ENCODE measurements around the gene SLC47A1. TPM values are rescaled to one million over a fixed set of nuclear protein-coding genes. Genes with fewer than 3 reads are reported as not detected.
A peak's percentile ranks its signal among the peaks of the same experiment; 100 is the strongest.

SLC47A1 gene
- total RNA-seq, result 10 to 100 TPM; 19.1 to 53.0 (median 39.2) TPM

GRCh38 chr17:19533718-19534561 lies at the start of gene SLC47A1:
Gene SLC47A1 (plus strand): TSS chr17:19533854. CDS start chr17:19533940, 86 bp downstream.
- H3K4me3 ChIP-seq, result peak within 1 kb of the TSS; percentile 72
- peaks cover 14% of the 10 kb centered on the region for H3K4me1 ChIP-seq
- no peaks in the 10 kb centered on the region for H3K36me3 ChIP-seq
- WGBS, result 5% methylated on average over 5 of the region's 87 CpGs
- TF ChIP-seq EP300 (IDR thresholded peaks at IDR 0.05) (no peak), POLR2AphosphoS5 (IDR thresholded peaks at IDR 0.05) (no peak), POLR2A (IDR thresholded peaks at IDR 0.05) (no peak), CTCF (IDR thresholded peaks at IDR 0.05) (no peak)
- no peak within 1 kb of the TSS for H3K27ac ChIP-seq
- H3K9me3 ChIP-seq, result no peaks in the 10 kb centered on the region
- H3K27me3 ChIP-seq, result peaks cover 5% of the 10 kb centered on the region
- DNase-seq (ENCODE audit: low spot score in 2 of 2), result no peak

- H3K9me3 ChIP-seq, result no peaks in the 10 kb centered on the region
- peaks cover 44% of the 10 kb centered on the region for H3K4me1 ChIP-seq
- H3K27me3 ChIP-seq, result no peaks in the 10 kb centered on the region
- no peak for DNase-seq (ENCODE audit: low spot score in 2 of 2)
- no peaks in the 10 kb centered on the region for H3K36me3 ChIP-seq
- TF ChIP-seq POLR2A (IDR thresholded peaks at IDR 0.05) (no peak), CTCF (IDR thresholded peaks at IDR 0.05) (no peak), EP300 (IDR thresholded peaks at IDR 0.05) (no peak), POLR2AphosphoS5 (IDR thresholded peaks at IDR 0.05) (no peak)
- no peak overlapping the region for H3K27ac ChIP-seq
- WGBS, result 90% methylated on average over 3 of the region's 3 CpGs
- H3K4me3 ChIP-seq, result no peak overlapping the region
Observed at GRCh38 chr17:19485800-19486340, 47.8 kb upstream of the SLC47A1 start.

- Histone ChIP-seq H3K9me3 (no peaks in the 10 kb centered on the region), H3K4me3 (no peak overlapping the region), H3K27ac (no peak overlapping the region), H3K36me3 (no peaks in the 10 kb centered on the region), H3K27me3 (no peaks in the 10 kb centered on the region), H3K4me1 (peaks cover 44% of the 10 kb centered on the region)
- DNase-seq (ENCODE audit: low spot score in 2 of 2), result no peak
- WGBS, result 94% methylated on average over 13 of the region's 13 CpGs
- no peak for TF ChIP-seq CTCF (IDR thresholded peaks at IDR 0.05)
- TF ChIP-seq POLR2AphosphoS5 (IDR thresholded peaks at IDR 0.05), result no peak
- TF ChIP-seq POLR2A (IDR thresholded peaks at IDR 0.05), result no peak
- no peak for TF ChIP-seq EP300 (IDR thresholded peaks at IDR 0.05)
Observed at GRCh38 chr17:19486351-19487023, 47.2 kb upstream of the SLC47A1 start.

GRCh38 chr17:19487024-19487600 lies 46.5 kb upstream of the SLC47A1 start:
- peaks cover 44% of the 10 kb centered on the region for H3K4me1 ChIP-seq

More at GRCh38 chr17:19487024-19487600, 46.5 kb upstream of the SLC47A1 start:
- DNase-seq (ENCODE audit: low spot score in 2 of 2), result no peak
- Histone ChIP-seq H3K36me3 (no peaks in the 10 kb centered on the region), H3K27ac (no peak overlapping the region), H3K27me3 (no peaks in the 10 kb centered on the region), H3K9me3 (no peaks in the 10 kb centered on the region), H3K4me3 (no peak overlapping the region)
- WGBS, result 28% methylated on average over 12 of the region's 12 CpGs
- TF ChIP-seq CTCF (IDR thresholded peaks at IDR 0.05) (no peak), POLR2A (IDR thresholded peaks at IDR 0.05) (no peak), EP300 (IDR thresholded peaks at IDR 0.05) (no peak), POLR2AphosphoS5 (IDR thresholded peaks at IDR 0.05) (no peak)
